Osteocyte (in vitro differentiated cells): ENCODE results near the gene CTBP1. TPM values are rescaled to one million over a fixed set of nuclear protein-coding genes. Genes with fewer than 3 reads are reported as not detected.

ENCODE experiments used
- DNase-seq: peaks from one replicate; pipeline ENCODE4 v3.0.0; 2021; ENCODE audit warnings: mixed read lengths; ENCODE audit not compliant: unreplicated experiment; ENCODE audit errors: extremely low spot score
- H3K27ac Mint-ChIP-seq: one replicate; pipeline ENCODE4 v1.8.0; 2021; ENCODE audit warnings: mild to moderate bottlenecking, mixed read lengths; ENCODE audit not compliant: unreplicated experiment
- H3K27me3 Mint-ChIP-seq: one replicate; pipeline ENCODE4 v1.8.0; 2021; ENCODE audit warnings: mixed read lengths; ENCODE audit not compliant: unreplicated experiment
- H3K36me3 Mint-ChIP-seq: one replicate; pipeline ENCODE4 v1.8.0; 2021; ENCODE audit warnings: mixed read lengths; ENCODE audit not compliant: unreplicated experiment
- H3K4me1 Mint-ChIP-seq: one replicate; pipeline ENCODE4 v1.8.0; 2021; ENCODE audit warnings: mixed read lengths; ENCODE audit not compliant: unreplicated experiment
- H3K4me3 Mint-ChIP-seq: one replicate; pipeline ENCODE4 v1.8.0; 2021; ENCODE audit warnings: mild to moderate bottlenecking, moderate library complexity, mixed read lengths; ENCODE audit not compliant: unreplicated experiment
- H3K9me3 Mint-ChIP-seq: one replicate; pipeline ENCODE4 v1.8.0; 2021; ENCODE audit warnings: mixed read lengths; ENCODE audit not compliant: unreplicated experiment
- total RNA-seq: library from RNA; stranded (reverse); gene quantifications from 2 replicates; pipeline ENCODE4 v1.2.1, GENCODE V29; 2021
- TF ChIP-seq, protein P1 (sequence below): fragments of 200-600 bp; sonication (generic); IDR thresholded peaks from 2 replicates; pipeline ENCODE4 v1.5.0; 2021; ENCODE audit warnings: antibody characterized with exemption, mild to moderate bottlenecking, moderate library complexity

Gene CTBP1
- total RNA-seq, 1 donor from 2014 or later = 172 TPM

DNA sequence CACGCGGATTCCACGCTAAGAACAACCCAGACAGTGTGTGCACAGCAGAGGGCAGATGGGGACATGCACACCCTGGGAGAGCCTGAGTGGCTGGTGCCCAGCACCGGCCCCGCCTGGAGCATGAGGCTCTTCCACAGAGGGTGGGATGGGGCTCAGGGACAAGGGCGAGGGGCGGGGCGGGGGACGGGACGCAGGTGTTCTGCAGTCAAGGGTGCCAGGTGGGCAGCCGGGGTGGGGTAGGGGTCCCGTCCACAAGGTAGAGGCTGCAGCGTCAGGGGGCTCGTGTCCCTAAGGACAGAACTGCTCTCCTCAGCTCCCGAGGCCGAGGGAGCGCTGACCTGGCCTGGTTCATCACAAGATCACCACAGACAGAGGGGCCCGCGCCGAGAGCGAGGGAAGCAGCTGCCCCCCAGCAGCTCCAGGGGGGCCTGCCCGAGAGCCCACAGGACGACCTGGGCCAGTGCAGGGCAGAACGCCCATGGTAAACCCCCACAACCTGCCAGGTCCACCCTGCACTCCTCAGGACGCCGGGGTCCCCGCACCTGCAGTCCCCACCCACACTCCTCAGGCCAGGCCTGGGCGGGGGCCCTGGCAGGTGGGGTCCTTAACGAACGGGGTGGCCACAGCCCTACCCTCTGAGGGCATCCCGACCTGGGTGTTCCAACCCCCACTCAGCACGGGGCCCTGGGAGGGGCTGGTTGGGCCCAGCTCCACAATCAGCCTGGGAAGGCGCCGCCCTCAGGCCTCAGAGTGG lies 26.7 kb downstream of the CTBP1 start:
- Mint-ChIP-seq H3K9me3 (no peaks in the 10 kb centered on the region), H3K36me3 (peaks cover 33% of the 10 kb centered on the region), H3K27me3 (no peaks in the 10 kb centered on the region), H3K27ac (no peak overlapping the region), H3K4me3 (no peak overlapping the region), H3K4me1 (peaks cover 2% of the 10 kb centered on the region)
- TF ChIP-seq, protein P1, sequence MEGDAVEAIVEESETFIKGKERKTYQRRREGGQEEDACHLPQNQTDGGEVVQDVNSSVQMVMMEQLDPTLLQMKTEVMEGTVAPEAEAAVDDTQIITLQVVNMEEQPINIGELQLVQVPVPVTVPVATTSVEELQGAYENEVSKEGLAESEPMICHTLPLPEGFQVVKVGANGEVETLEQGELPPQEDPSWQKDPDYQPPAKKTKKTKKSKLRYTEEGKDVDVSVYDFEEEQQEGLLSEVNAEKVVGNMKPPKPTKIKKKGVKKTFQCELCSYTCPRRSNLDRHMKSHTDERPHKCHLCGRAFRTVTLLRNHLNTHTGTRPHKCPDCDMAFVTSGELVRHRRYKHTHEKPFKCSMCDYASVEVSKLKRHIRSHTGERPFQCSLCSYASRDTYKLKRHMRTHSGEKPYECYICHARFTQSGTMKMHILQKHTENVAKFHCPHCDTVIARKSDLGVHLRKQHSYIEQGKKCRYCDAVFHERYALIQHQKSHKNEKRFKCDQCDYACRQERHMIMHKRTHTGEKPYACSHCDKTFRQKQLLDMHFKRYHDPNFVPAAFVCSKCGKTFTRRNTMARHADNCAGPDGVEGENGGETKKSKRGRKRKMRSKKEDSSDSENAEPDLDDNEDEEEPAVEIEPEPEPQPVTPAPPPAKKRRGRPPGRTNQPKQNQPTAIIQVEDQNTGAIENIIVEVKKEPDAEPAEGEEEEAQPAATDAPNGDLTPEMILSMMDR = no peak
- DNase-seq = no peak

GRCh38 chr4:1221155-1221870 lies 27.6 kb downstream of the CTBP1 start:
- Mint-ChIP-seq H3K27me3 (no peaks in the 10 kb centered on the region), H3K4me3 (no peak overlapping the region), H3K9me3 (no peaks in the 10 kb centered on the region), H3K27ac (no peak overlapping the region), H3K4me1 (peaks cover 2% of the 10 kb centered on the region), H3K36me3 (peaks cover 27% of the 10 kb centered on the region)
- TF ChIP-seq, protein P1 = no peak
- DNase-seq = no peak

- TF ChIP-seq, protein P1 = no peak
- peaks cover 27% of the 10 kb centered on the region for H3K36me3 Mint-ChIP-seq
- no peak for DNase-seq
- H3K27ac Mint-ChIP-seq = no peak overlapping the region
- no peaks in the 10 kb centered on the region for H3K9me3 Mint-ChIP-seq
- H3K4me3 Mint-ChIP-seq = no peak overlapping the region
- no peaks in the 10 kb centered on the region for H3K27me3 Mint-ChIP-seq
- H3K4me1 Mint-ChIP-seq = peaks cover 2% of the 10 kb centered on the region
Measured at GRCh38 chr4:1220566-1220965, 28.4 kb downstream of the CTBP1 start.

DNA sequence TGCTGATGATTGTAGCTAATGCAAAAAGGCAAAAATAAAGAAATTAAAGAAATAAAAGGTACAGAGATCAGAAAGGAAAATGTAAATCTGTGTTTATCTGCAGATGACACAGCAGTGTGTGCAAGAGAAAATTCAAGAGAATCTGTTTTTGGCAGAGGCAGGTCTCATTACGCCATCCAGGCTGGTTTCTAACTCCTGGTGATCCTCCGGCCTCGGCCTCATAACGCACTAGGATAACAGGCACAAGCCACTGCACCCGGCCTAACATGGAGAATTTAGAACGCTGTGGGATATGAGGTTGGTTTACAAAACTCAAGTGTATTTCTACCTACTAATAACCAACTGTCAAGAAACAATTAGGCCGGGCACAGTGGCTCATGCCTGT lies 29.4 kb downstream of the CTBP1 start:
- Mint-ChIP-seq H3K4me3 (no peak overlapping the region), H3K27ac (no peak overlapping the region), H3K9me3 (no peaks in the 10 kb centered on the region), H3K27me3 (no peaks in the 10 kb centered on the region), H3K4me1 (peaks cover 2% of the 10 kb centered on the region), H3K36me3 (peaks cover 24% of the 10 kb centered on the region)
- DNase-seq = no peak
- TF ChIP-seq, protein P1 = no peak
